BJ (cell line): Measurements from ENCODE around the gene MEDAG. TPM values are rescaled to one million over a fixed set of nuclear protein-coding genes. Genes with fewer than 3 reads are reported as not detected.
A peak's percentile ranks its signal among the peaks of the same experiment; 100 is the strongest.

Experiments used
- CTCF ChIA-PET: fragments of 350-600 bp; formaldehyde crosslinking; extraction: SDS; loops from one replicate; lab custom pipeline; 2021; ENCODE audit warnings: antibody characterized with exemption, inconsistent platforms; lab: Yijun Ruan, JAX
- POLR2A ChIA-PET: fragments of 300-600 bp; sonication (Branson Sonifier 250); formaldehyde crosslinking; extraction: SDS; loops from one replicate; lab custom pipeline; 2021; ENCODE audit warnings: antibody characterized with exemption; lab: Charles Lee
- DNase-seq: peaks from one replicate; pipeline ENCODE4 v3.0.0-alpha.2; 2011; ENCODE audit warnings: low read depth
- H3K27me3 ChIP-seq: 2 replicates; pipeline ENCODE4 v1.6.0; 2011; ENCODE audit warnings: low read length; ENCODE audit not compliant: control insufficient read depth, insufficient read depth
- H3K36me3 ChIP-seq: 2 replicates; pipeline ENCODE4 v1.5.1; 2011; ENCODE audit warnings: low read length; ENCODE audit not compliant: control insufficient read depth, insufficient read depth
- H3K4me3 ChIP-seq: 2 replicates; pipeline ENCODE4 v1.5.1; 2011; ENCODE audit warnings: low read depth, mild to moderate bottlenecking, control low read depth, low read length
- polyA plus RNA-seq: library from polyadenylated mRNA; depleted of rRNA; stranded (reverse); fragments of >200 nt; gene quantifications from 2 replicates; pipeline ENCODE4 v1.2.3, GENCODE V29; 2011
- TF ChIP-seq, protein P1 (sequence below): IDR thresholded peaks from 2 replicates; pipeline ENCODE4 v1.5.1; 2011; ENCODE audit warnings: low read depth, mild to moderate bottlenecking, control low read depth, inconsistent platforms, low read length, moderate library complexity; ENCODE audit not compliant: insufficient read depth

Gene MEDAG
- polyA plus RNA-seq, 1 experiment, result 0.87 TPM

DNA sequence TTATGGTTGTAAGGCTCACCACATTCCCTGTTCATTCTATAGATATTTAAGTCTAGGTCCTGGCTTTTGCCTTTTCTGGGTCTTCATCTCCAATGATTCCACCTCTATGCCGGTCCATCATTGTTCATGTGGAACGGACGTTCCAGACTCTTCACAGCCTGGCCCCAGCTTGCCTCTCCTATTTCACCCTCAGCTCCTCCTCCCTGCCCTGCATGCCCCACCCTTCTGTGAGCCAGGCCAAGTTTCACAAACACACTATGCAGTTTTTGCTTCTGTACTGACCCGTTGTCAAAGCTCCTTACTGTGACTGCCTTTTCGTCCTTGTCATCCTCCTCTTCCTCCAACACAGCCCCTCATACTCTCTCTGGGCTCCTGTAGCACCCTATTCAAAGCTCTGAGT lies 57.7 kb downstream of the MEDAG start:
- H3K36me3 ChIP-seq, result no peaks in the 10 kb centered on the region
- ChIA-PET CTCF (interaction anchor here (0.7 to 1.1 kb wide), 2 partner anchors 23 to 142 kb away, joined by 3 read pairs; no protein-coding TSS in a partner anchor), POLR2A (no interaction called here)

GRCh38 chr13:30965380-30965779 lies 59.3 kb downstream of the MEDAG start:
- no peaks in the 10 kb centered on the region for H3K36me3 ChIP-seq
- CTCF ChIA-PET, result no interaction called here
- no peak overlapping the region for H3K4me3 ChIP-seq
- TF ChIP-seq, protein P1, sequence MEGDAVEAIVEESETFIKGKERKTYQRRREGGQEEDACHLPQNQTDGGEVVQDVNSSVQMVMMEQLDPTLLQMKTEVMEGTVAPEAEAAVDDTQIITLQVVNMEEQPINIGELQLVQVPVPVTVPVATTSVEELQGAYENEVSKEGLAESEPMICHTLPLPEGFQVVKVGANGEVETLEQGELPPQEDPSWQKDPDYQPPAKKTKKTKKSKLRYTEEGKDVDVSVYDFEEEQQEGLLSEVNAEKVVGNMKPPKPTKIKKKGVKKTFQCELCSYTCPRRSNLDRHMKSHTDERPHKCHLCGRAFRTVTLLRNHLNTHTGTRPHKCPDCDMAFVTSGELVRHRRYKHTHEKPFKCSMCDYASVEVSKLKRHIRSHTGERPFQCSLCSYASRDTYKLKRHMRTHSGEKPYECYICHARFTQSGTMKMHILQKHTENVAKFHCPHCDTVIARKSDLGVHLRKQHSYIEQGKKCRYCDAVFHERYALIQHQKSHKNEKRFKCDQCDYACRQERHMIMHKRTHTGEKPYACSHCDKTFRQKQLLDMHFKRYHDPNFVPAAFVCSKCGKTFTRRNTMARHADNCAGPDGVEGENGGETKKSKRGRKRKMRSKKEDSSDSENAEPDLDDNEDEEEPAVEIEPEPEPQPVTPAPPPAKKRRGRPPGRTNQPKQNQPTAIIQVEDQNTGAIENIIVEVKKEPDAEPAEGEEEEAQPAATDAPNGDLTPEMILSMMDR, result no peak
- no peak for DNase-seq
- no peaks in the 10 kb centered on the region; the same call in 1 of the 2 replicates for H3K27me3 ChIP-seq
- POLR2A ChIA-PET, result no interaction called here

More for the DNA sequence above, 57.7 kb downstream of the MEDAG start:
- H3K27me3 ChIP-seq, result no peaks in the 10 kb centered on the region; the same call in 1 of the 2 replicates
- TF ChIP-seq, protein P1, result no peak
- no peak overlapping the region for H3K4me3 ChIP-seq
- no peak for DNase-seq

- no peak for DNase-seq
- TF ChIP-seq, protein P1, result no peak
- no peak overlapping the region for H3K4me3 ChIP-seq
- ChIA-PET POLR2A (no interaction called here), CTCF (interaction anchor here (0.8 kb wide), 1 partner anchor 14 kb away, joined by 4 read pairs; no protein-coding TSS in a partner anchor)
- H3K36me3 ChIP-seq, result no peaks in the 10 kb centered on the region
- no peaks in the 10 kb centered on the region; the same call in 1 of the 2 replicates for H3K27me3 ChIP-seq
Measured at GRCh38 chr13:30966101-30966500, 60.0 kb downstream of the MEDAG start.

- ChIA-PET CTCF (interaction anchor here (0.6 to 1.7 kb wide), 8 partner anchors 11 to 282 kb away, joined by 3 to 5 read pairs (median 3); partner anchors contain the start of gene MEDAG), POLR2A (no interaction called here)
- peak; percentile 23 for DNase-seq
- H3K4me3 ChIP-seq, result no peak overlapping the region
- H3K36me3 ChIP-seq, result no peaks in the 10 kb centered on the region
- no peaks in the 10 kb centered on the region for H3K27me3 ChIP-seq
- TF ChIP-seq, protein P1, result no peak
Measured at GRCh38 chr13:30968846-30969245, 62.8 kb downstream of the MEDAG start.

- no peaks in the 10 kb centered on the region for H3K27me3 ChIP-seq
- no peaks in the 10 kb centered on the region for H3K36me3 ChIP-seq
- CTCF ChIA-PET, result interaction anchor here (0.6 to 2.5 kb wide), 3 partner anchors 8 to 499 kb away, joined by 4 to 7 read pairs (median 7); no protein-coding TSS in a partner anchor
- POLR2A ChIA-PET, result no interaction called here
- no peak for DNase-seq
- TF ChIP-seq, protein P1, result no peak
- no peak overlapping the region for H3K4me3 ChIP-seq
Measured at GRCh38 chr13:30971575-30971974, 65.5 kb downstream of the MEDAG start.
